Measurements from ENCODE around the gene PLPP7. TPM values are rescaled to one million over a fixed set of nuclear protein-coding genes. Genes with fewer than 3 reads are reported as not detected.

Gene PLPP7
- total and polyA plus RNA-seq, 7 donors, result 19.4 to 156 (median 90.5) TPM

DNA sequence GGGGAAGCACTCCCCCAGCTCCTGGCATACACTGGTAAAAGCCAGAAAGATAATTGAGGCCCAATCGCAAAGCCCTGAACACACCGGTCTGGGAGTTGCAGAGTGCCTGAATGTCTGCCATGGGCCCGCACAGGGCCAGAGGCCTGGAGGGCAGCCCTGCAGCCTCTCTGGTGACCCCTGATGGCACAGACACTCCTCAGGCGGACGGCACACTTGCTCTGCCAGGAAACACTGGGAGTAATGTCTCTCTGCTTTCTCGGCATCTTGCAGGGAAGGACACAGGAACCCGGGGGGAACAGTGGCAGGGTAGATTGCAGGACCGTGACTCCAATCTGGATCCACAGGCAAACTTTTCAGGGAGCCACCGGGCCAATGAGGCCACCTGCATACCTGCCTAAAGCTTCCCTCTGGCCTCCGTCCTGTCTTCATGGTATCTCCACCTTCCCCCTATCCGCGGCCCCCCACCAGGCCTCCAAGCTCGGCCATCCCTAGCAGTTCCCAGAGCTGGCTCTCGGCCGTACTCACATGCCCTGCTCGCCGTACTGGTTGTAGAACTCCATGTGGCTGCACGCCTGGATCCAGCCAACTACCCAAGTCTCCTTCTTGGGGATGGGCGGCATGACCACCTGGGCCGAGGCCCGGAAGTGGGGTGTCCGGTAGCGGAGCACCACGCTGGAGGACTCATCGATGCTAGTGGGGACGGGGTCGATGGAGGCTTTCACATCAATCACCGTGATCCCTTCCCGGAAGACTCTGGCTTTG, 14.0 kb upstream of the PLPP7 start:
- H3K27me3 ChIP-seq (ENCODE audit: insufficient read depth in 3 of 3, low read length in 2 of 3), result no peaks in the 10 kb centered on the region
- peak overlapping the region; percentile 98 for H3K27ac ChIP-seq
- H3K4me3 ChIP-seq, result peak overlapping the region; percentile 70
- TF ChIP-seq, protein P1, sequence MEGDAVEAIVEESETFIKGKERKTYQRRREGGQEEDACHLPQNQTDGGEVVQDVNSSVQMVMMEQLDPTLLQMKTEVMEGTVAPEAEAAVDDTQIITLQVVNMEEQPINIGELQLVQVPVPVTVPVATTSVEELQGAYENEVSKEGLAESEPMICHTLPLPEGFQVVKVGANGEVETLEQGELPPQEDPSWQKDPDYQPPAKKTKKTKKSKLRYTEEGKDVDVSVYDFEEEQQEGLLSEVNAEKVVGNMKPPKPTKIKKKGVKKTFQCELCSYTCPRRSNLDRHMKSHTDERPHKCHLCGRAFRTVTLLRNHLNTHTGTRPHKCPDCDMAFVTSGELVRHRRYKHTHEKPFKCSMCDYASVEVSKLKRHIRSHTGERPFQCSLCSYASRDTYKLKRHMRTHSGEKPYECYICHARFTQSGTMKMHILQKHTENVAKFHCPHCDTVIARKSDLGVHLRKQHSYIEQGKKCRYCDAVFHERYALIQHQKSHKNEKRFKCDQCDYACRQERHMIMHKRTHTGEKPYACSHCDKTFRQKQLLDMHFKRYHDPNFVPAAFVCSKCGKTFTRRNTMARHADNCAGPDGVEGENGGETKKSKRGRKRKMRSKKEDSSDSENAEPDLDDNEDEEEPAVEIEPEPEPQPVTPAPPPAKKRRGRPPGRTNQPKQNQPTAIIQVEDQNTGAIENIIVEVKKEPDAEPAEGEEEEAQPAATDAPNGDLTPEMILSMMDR (IDR thresholded peaks at IDR 0.05), result peak; percentile 34
- H3K9me3 ChIP-seq, result no peaks in the 10 kb centered on the region
- DNase-seq, result peak; percentile 54 to 85
- intact Hi-C loops (cut with DNase I), result loop anchor here in 1 of 2 donors (5.0 kb wide), 1 partner anchor 98 kb away; no protein-coding TSS in a partner anchor
- H3K4me1 ChIP-seq, result peaks cover 55% of the 10 kb centered on the region
- no peaks in the 10 kb centered on the region for H3K36me3 ChIP-seq (ENCODE audit: insufficient read depth in 1 of 2, low read depth in 1 of 2)
- WGBS, 3 donors, result 8 to 27% (median 13%) methylated on average over 29 of the region's 29 CpGs
- ATAC-seq, result peak; percentile 49 to 72 (median 70)

DNA sequence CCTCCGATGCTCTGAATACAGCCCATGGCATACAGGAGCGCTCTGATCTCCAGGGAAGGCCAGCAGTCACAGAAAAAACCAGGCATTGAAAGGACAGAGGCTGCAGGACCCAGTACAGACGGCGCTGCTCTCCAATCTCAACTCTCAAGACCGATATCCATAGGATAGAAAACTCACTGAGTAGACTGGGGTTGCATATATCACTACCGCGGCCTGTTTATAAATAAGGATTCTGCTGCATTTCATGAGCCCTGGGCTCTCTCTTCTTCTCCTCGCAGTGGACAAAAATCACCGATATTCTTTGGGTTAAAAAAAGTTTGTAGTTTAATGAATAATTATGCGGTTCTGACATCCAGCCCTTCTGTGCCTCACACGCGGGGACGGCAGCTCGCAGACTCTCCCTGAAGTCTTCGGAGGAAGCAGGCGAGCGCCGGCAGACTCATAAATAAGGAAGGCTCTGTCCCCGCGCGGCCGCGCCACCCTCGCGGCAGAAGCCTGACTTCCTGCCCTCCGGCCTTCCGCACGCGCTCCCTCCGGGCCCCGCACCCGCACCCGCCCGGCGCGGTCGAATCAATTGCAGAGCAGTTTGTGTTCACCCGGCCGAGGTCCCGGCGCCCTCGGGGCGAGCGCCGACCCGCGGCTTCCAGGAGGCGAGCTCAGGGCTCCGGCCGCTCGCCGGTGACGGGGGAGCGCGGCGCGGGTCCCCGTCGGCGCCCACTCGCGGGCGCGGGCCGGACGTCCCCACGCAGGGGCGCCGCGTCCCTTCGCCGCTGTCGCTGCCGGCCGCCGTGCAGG, 13.2 kb upstream of the PLPP7 start, which contains the start of gene FAM78A:
TSS of gene FAM78A (minus strand) at position 417 of the 795 bp plus-strand sequence. CDS start at position 86, 331 bp downstream.
- TF ChIP-seq, protein P1 (IDR thresholded peaks at IDR 0.05), result peak; percentile 10
- peak within 1 kb of the TSS; percentile 98 for H3K27ac ChIP-seq
- peak in 2 of 4 donors; percentile 8 to 11 for ATAC-seq
- H3K36me3 ChIP-seq (ENCODE audit: insufficient read depth in 1 of 2, low read depth in 1 of 2), result no peaks in the 10 kb centered on the region
- H3K9me3 ChIP-seq, result no peaks in the 10 kb centered on the region
- DNase-seq, result peak; percentile 59 to 76
- H3K4me3 ChIP-seq, result peak within 1 kb of the TSS; percentile 70
- 4 to 13% (median 9%) methylated on average over 37 to 76 of the region's 76 CpGs for WGBS, 3 donors
- no peaks in the 10 kb centered on the region for H3K27me3 ChIP-seq (ENCODE audit: insufficient read depth in 3 of 3, low read length in 2 of 3)
- intact Hi-C loops (cut with DNase I), result loop anchor here in 1 of 2 donors (5.0 kb wide), 1 partner anchor 99 kb away; no protein-coding TSS in a partner anchor
- H3K4me1 ChIP-seq, result peaks cover 47% of the 10 kb centered on the region

GRCh38 chr9:131276891-131277286, 12.6 kb upstream of the PLPP7 start:
- ATAC-seq, result no peak
- no peaks in the 10 kb centered on the region for H3K36me3 ChIP-seq (ENCODE audit: insufficient read depth in 1 of 2, low read depth in 1 of 2)
- no peaks in the 10 kb centered on the region for H3K9me3 ChIP-seq
- H3K27me3 ChIP-seq (ENCODE audit: insufficient read depth in 3 of 3, low read length in 2 of 3), result no peaks in the 10 kb centered on the region
- DNase-seq, result no peak
- 0 to 1% (median 1%) methylated on average over 17 to 60 of the region's 60 CpGs for WGBS, 3 donors
- intact Hi-C loops (cut with DNase I), result loop anchor here in 1 of 2 donors (5.0 kb wide), 1 partner anchor 100 kb away; no protein-coding TSS in a partner anchor
- TF ChIP-seq, protein P1 (IDR thresholded peaks at IDR 0.05), result no peak
- H3K4me3 ChIP-seq, result peak overlapping the region; percentile 70
- peak overlapping the region; percentile 98 for H3K27ac ChIP-seq
- peaks cover 42% of the 10 kb centered on the region for H3K4me1 ChIP-seq

GRCh38 chr9:131277287-131277909, 12.1 kb upstream of the PLPP7 start:
- peak in 1 of 2 donors; percentile 67 for DNase-seq
- H3K4me1 ChIP-seq, result peaks cover 41% of the 10 kb centered on the region
- TF ChIP-seq, protein P1 (IDR thresholded peaks at IDR 0.05), result no peak
- ATAC-seq, result no peak
- WGBS, 3 donors, result 0 to 2% (median 1%) methylated on average over 39 to 77 of the region's 78 CpGs
- H3K4me3 ChIP-seq, result peak overlapping the region; percentile 70
- no peaks in the 10 kb centered on the region for H3K9me3 ChIP-seq
- no peaks in the 10 kb centered on the region for H3K27me3 ChIP-seq (ENCODE audit: insufficient read depth in 3 of 3, low read length in 2 of 3)
- no peaks in the 10 kb centered on the region for H3K36me3 ChIP-seq (ENCODE audit: insufficient read depth in 1 of 2, low read depth in 1 of 2)
- H3K27ac ChIP-seq, result peak overlapping the region; percentile 98
- intact Hi-C loops (cut with DNase I), result loop anchor here in 1 of 2 donors (5.0 kb wide), 1 partner anchor 100 kb away; no protein-coding TSS in a partner anchor
